ENCODE measurements around the gene CD164L2.

DNA sequence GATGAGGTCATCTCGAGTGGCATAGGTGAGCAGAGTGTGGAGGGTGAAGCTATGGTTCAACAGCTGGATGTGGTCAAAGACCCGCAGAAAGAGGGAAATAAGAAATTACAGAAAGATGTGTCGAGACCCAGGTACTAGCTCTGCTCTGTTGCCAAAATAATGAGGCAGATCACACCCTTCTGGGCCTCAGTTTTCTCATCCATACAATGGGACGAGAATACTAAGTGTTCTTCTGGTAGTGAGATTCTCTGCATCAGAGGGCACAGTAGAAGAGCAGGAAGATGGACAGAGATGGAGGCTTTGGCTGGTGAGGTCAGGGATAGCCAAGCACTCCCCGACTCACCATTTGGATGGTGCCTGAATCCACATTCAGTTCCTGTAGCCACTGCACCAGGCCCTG, 27.4 kb downstream of the CD164L2 start:
- TF ChIP-seq POLR2A (IDR thresholded peaks at IDR 0.05) = no peak
- TF ChIP-seq, protein P1, sequence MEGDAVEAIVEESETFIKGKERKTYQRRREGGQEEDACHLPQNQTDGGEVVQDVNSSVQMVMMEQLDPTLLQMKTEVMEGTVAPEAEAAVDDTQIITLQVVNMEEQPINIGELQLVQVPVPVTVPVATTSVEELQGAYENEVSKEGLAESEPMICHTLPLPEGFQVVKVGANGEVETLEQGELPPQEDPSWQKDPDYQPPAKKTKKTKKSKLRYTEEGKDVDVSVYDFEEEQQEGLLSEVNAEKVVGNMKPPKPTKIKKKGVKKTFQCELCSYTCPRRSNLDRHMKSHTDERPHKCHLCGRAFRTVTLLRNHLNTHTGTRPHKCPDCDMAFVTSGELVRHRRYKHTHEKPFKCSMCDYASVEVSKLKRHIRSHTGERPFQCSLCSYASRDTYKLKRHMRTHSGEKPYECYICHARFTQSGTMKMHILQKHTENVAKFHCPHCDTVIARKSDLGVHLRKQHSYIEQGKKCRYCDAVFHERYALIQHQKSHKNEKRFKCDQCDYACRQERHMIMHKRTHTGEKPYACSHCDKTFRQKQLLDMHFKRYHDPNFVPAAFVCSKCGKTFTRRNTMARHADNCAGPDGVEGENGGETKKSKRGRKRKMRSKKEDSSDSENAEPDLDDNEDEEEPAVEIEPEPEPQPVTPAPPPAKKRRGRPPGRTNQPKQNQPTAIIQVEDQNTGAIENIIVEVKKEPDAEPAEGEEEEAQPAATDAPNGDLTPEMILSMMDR (IDR thresholded peaks at IDR 0.05) = no peak
- no peak for TF ChIP-seq EP300 (IDR thresholded peaks at IDR 0.05; ENCODE audit: low read depth)

All from transverse colon (tissue), 3 donors.